ENCODE data around the gene ZNF620.

ZNF620 gene

GRCh38 chr3:40463579-40463978 is 42.3 kb upstream of the ZNF620 start:
- TF ChIP-seq CTCF (conservative IDR thresholded peaks at IDR 0.05; ENCODE audit: control insufficient read depth, insufficient read depth, low read depth, low read length) = no peak
- DNase-seq (ENCODE audit: low read depth) = no peak
- no peak overlapping the region for H3K4me3 ChIP-seq (ENCODE audit: control insufficient read depth, low read depth, low read length)

GRCh38 chr3:40464339-40465110 is 41.3 kb upstream of the ZNF620 start:
- H3K4me3 ChIP-seq (ENCODE audit: control insufficient read depth, low read depth, low read length) = no peak overlapping the region
- no peak for TF ChIP-seq CTCF (conservative IDR thresholded peaks at IDR 0.05; ENCODE audit: control insufficient read depth, insufficient read depth, low read depth, low read length)
- no peak for DNase-seq (ENCODE audit: low read depth)

GRCh38 chr3:40465111-40465407 is 40.8 kb upstream of the ZNF620 start:
- no peak overlapping the region for H3K4me3 ChIP-seq (ENCODE audit: control insufficient read depth, low read depth, low read length)
- no peak for DNase-seq (ENCODE audit: low read depth)
- TF ChIP-seq CTCF (conservative IDR thresholded peaks at IDR 0.05; ENCODE audit: control insufficient read depth, insufficient read depth, low read depth, low read length) = no peak

GRCh38 chr3:40465456-40465855 is 40.4 kb upstream of the ZNF620 start:
- no peak for DNase-seq (ENCODE audit: low read depth)
- no peak for TF ChIP-seq CTCF (conservative IDR thresholded peaks at IDR 0.05; ENCODE audit: control insufficient read depth, insufficient read depth, low read depth, low read length)
- H3K4me3 ChIP-seq (ENCODE audit: control insufficient read depth, low read depth, low read length) = no peak overlapping the region

GRCh38 chr3:40468018-40468417 is 37.8 kb upstream of the ZNF620 start:
- TF ChIP-seq CTCF (conservative IDR thresholded peaks at IDR 0.05; ENCODE audit: control insufficient read depth, insufficient read depth, low read depth, low read length) = no peak
- DNase-seq (ENCODE audit: low read depth) = no peak
- no peak overlapping the region for H3K4me3 ChIP-seq (ENCODE audit: control insufficient read depth, low read depth, low read length)

- no peak for TF ChIP-seq CTCF (conservative IDR thresholded peaks at IDR 0.05; ENCODE audit: control insufficient read depth, insufficient read depth, low read depth, low read length)
- DNase-seq (ENCODE audit: low read depth) = no peak
- H3K4me3 ChIP-seq (ENCODE audit: control insufficient read depth, low read depth, low read length) = no peak overlapping the region
Measured at GRCh38 chr3:40470701-40471100, 35.1 kb upstream of the ZNF620 start.

Measured in fibroblast of mammary gland (primary cell).